Gastroesophageal sphincter (tissue), 3 donors: Measurements from ENCODE around the gene CSMD2.

Experiments used
- POLR2A ChIP-seq, 2 donors: fragments of 450-650 bp; IDR thresholded peaks; one replicate each; pipeline ENCODE4 v1.6.1; 2017; ENCODE audit warnings: antibody characterized with exemption in 2 of 2, mild to moderate bottlenecking in 2 of 2, moderate library complexity in 1 of 2
- POLR2AphosphoS5 ChIP-seq: sonication (generic); formaldehyde crosslinking; IDR thresholded peaks from one replicate; pipeline ENCODE4 v1.6.1; 2017; ENCODE audit warnings: antibody characterized with exemption
- TF ChIP-seq, protein P1 (sequence below), 4 experiments: fragments of 200-600 bp in 2 of 4; fragments of 450-650 bp in 2 of 4; sonication (generic) in 1 of 4; IDR thresholded peaks; one replicate each; pipeline ENCODE4 v1.5.1; 2017 to 2019; ENCODE audit warnings: antibody characterized with exemption in 4 of 4, mild to moderate bottlenecking in 2 of 4, moderate library complexity in 2 of 4

GRCh38 chr1:34086561-34086960, 78.5 kb downstream of the CSMD2 start:
- no peak for TF ChIP-seq POLR2A (IDR thresholded peaks at IDR 0.05)
- no peak for TF ChIP-seq POLR2AphosphoS5
- TF ChIP-seq, protein P1, sequence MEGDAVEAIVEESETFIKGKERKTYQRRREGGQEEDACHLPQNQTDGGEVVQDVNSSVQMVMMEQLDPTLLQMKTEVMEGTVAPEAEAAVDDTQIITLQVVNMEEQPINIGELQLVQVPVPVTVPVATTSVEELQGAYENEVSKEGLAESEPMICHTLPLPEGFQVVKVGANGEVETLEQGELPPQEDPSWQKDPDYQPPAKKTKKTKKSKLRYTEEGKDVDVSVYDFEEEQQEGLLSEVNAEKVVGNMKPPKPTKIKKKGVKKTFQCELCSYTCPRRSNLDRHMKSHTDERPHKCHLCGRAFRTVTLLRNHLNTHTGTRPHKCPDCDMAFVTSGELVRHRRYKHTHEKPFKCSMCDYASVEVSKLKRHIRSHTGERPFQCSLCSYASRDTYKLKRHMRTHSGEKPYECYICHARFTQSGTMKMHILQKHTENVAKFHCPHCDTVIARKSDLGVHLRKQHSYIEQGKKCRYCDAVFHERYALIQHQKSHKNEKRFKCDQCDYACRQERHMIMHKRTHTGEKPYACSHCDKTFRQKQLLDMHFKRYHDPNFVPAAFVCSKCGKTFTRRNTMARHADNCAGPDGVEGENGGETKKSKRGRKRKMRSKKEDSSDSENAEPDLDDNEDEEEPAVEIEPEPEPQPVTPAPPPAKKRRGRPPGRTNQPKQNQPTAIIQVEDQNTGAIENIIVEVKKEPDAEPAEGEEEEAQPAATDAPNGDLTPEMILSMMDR (IDR thresholded peaks at IDR 0.05): no peak
